Measurements from ENCODE around the gene LRRFIP1. TPM values are rescaled to one million over a fixed set of nuclear protein-coding genes. Genes with fewer than 3 reads are reported as not detected.

The LRRFIP1 gene
- total RNA-seq, 1 experiment from 2014 or later, result 61.5 TPM

DNA sequence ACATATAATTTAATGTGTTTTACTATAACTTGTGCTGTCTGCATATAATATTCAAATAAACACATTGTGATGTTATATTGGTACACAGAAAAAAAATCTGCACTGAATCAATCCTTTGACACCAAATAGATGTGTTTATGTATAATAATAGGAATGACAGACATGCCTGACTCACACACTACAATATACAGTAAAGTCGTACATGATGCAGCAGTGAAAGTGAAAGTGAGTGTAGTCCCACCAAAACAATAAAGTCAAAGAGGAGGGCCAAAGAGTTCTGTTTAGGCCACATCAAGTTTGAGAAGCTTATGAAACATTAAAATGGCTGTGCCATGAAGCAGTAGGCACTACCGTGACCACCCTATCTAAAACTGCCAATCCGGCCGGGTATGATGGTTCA, 163.0 kb downstream of the LRRFIP1 start:
- H3K27me3 ChIP-seq, result no peaks in the 10 kb centered on the region
- H3K9me3 ChIP-seq (replicated peaks), result peaks cover 8% of the 10 kb centered on the region; the same call in 1 of the 2 replicates
- DNase-seq, result no peak
- no peak overlapping the region for H3K27ac ChIP-seq
- H3K36me3 ChIP-seq, result 0 out of 2 replicates have a peak, but pooled peaks cover 2% of the 10 kb centered on the region
- no peaks in the 10 kb centered on the region for H3K4me1 ChIP-seq
- no peak overlapping the region for H3K4me3 ChIP-seq

DNA sequence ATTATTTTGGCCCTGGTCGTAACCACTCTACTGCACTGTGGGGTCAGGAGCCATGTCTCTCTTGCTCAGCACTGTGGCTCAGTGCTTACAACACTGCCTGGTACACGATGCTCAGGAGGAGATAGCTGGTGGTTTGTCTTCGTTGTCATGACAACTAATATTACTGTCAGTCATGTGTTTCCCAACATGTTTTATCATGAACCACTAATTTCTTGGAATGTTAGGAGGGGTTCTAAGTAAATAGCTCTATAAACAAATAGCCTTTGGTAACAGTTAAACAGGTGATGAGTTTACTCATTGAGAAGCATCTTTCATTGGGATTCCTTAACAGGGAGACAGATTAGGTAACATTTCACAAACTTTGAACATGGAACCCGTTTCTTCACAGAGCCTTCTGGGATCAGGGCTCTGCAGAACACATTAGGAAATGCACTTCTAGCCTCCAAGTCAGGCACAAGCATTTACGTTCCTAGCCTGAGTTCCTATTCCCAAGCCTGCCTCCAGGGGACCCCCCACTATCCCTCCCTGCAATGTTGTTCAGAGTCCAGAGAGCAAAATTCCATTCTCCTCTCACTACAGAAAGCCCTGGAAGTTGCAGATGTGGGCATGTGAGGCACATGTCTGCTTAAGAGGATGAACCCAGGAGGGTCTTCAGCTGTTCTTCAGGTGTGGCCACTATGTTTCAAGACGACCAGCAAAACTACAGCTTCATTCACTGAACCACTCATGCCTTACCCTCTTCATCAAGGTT, 164.8 kb downstream of the LRRFIP1 start:
- H3K9me3 ChIP-seq (replicated peaks), result 0 out of 2 replicates have a peak, but pooled peaks cover 5% of the 10 kb centered on the region
- H3K36me3 ChIP-seq, result 0 out of 2 replicates have a peak, but pooled peaks cover 2% of the 10 kb centered on the region
- no peak overlapping the region for H3K4me3 ChIP-seq
- no peaks in the 10 kb centered on the region for H3K27me3 ChIP-seq
- H3K4me1 ChIP-seq, result no peaks in the 10 kb centered on the region
- DNase-seq, result peak in 1 of 2 experiments; percentile 19
- no peak overlapping the region for H3K27ac ChIP-seq

DNA sequence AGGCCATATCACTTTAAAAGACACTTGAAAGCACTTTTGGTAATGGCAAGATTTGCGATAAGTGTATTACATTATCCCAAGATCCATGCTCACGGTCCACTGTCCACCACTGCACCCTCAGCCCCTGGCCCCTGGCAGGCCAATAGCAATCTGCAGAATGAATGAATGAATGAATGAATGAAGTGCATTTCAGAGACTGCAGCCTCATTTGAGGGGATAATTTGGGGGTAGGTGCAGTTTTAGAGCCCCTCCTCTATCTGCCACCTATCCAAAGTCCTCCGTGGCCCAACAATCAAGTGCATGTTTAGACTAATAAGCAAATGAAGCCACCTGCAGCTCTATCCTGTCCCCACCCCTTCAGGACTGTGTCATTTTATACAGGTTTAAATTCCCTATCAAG, 169.9 kb downstream of the LRRFIP1 start:
- H3K36me3 ChIP-seq, result no peaks in the 10 kb centered on the region
- H3K4me1 ChIP-seq, result no peaks in the 10 kb centered on the region
- H3K27ac ChIP-seq, result no peak overlapping the region
- no peak for DNase-seq
- H3K9me3 ChIP-seq (replicated peaks), result no peaks in the 10 kb centered on the region
- no peak overlapping the region for H3K4me3 ChIP-seq
- H3K27me3 ChIP-seq, result no peaks in the 10 kb centered on the region

DNA sequence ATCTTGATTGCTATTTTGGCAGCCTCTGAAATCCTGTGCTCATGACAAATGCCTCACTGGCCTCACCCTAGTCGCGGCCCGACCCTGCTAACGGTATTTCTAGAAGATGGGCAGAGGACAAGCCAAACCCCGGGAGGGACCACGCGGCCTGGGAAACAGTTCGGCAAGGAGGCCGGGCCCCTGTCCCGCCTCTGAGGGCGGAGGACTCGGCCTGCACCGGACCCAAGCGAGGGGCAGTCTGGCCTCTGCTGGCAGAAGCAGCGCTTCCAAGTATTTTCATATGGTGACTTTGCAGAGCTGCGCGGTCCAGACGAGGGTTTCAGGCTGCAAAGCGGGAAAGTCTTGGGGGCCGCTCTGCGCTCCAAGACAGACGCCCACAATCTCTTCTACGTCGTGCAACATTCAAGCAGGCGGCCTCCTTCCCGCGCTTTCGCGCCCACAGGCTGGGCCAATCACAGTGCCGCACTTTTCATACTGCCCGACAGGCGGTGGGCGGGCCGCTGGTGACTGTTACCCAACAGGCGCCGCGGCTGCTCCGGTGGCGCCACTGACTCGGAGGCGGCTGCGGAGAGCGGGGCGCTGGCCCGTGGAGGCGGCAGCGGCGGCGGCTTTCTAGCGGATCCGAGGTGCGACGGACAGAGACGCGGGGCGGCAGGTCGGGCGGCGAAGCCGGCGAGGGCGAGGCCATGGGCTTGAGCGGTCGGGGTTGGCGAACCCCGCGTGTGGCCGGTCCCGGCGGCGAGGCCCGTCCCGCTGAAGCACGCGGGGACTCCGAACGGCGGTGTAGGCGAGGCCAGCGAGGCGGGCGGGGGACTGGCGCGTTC, 171.1 kb downstream of the LRRFIP1 start, which contains the start of gene RBM44:
TSS of gene RBM44 (plus strand) at position 544 of the 824 bp plus-strand sequence. CDS start 14,831 bp downstream, outside the sequence.
- H3K36me3 ChIP-seq, result no peaks in the 10 kb centered on the region
- H3K9me3 ChIP-seq (replicated peaks), result no peaks in the 10 kb centered on the region
- H3K4me1 ChIP-seq, result no peaks in the 10 kb centered on the region
- H3K4me3 ChIP-seq, result no peak within 1 kb of the TSS
- no peak within 1 kb of the TSS for H3K27ac ChIP-seq
- H3K27me3 ChIP-seq, result 0 out of 2 replicates have a peak, but pooled peaks cover 3% of the 10 kb centered on the region
- DNase-seq, result no peak

DNA sequence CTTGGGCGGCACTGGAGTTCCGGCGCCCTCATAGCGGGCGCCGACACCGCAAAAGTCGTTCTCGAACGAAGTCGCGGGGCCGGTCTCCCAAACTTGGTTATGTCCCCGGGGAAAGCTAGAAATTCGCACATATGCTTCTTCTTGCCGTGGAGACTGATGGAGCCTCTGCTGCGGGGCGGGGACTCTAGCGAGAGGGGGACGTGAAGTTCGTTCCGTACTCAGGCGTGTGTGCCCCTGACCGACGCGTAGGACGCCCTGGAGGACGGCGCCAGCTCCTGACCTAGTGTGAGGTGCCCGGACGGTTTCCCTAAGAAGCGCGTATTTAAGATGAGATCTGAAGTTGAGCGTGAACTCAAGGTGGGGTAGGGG, 171.7 kb downstream of the LRRFIP1 start:
- no peaks in the 10 kb centered on the region for H3K9me3 ChIP-seq (replicated peaks)
- no peak for DNase-seq
- H3K27ac ChIP-seq, result no peak overlapping the region
- no peaks in the 10 kb centered on the region for H3K36me3 ChIP-seq
- H3K27me3 ChIP-seq, result 0 out of 2 replicates have a peak, but pooled peaks cover 3% of the 10 kb centered on the region
- H3K4me3 ChIP-seq, result no peak overlapping the region
- no peaks in the 10 kb centered on the region for H3K4me1 ChIP-seq

DNA sequence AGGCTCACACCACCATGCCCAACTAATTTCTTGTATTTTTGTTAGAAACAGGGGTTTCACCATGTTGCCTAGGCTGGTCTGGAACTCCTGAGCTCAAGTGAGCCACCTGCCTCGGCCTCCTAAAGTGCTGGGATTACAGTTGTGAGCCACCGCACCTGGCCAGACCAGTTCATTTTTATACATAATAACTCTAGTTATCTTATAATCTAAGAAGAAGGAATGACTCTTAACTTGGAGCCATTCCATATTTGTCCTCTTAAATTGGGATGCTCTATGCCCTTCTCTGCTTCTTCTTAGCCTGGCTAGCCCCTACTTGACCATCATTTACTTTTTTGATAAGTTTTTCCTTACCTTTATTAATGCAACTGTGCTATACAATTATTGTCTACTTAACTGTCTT, 174.1 kb downstream of the LRRFIP1 start:
- no peaks in the 10 kb centered on the region for H3K4me1 ChIP-seq
- DNase-seq, result no peak
- H3K36me3 ChIP-seq, result no peaks in the 10 kb centered on the region
- H3K27me3 ChIP-seq, result peaks cover 11% of the 10 kb centered on the region; the same call in 1 of the 2 replicates
- H3K9me3 ChIP-seq (replicated peaks), result no peaks in the 10 kb centered on the region
- H3K4me3 ChIP-seq, result no peak overlapping the region
- no peak overlapping the region for H3K27ac ChIP-seq

DNA sequence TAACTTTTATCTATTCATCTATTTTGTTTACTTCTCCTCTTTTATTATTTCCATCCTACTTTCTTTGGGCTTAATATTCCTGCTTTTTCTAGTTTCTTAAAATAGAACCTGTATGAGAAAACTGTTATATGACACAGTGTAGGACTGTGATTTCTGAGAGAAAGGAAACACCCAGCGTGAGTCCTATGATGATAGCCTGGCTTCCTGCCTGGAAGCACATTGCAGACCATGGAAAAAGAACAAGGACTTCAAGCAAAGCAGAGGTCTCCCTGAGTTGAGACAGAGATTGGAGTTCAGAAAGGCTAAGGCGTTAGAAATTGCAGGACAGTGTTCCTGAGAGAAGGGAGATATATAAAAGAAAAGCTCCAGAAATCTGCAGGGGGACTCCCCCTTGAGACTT, 178.9 kb downstream of the LRRFIP1 start:
- no peaks in the 10 kb centered on the region for H3K36me3 ChIP-seq
- no peak for DNase-seq
- H3K27ac ChIP-seq, result no peak overlapping the region
- no peaks in the 10 kb centered on the region for H3K9me3 ChIP-seq (replicated peaks)
- peaks cover 11% of the 10 kb centered on the region; the same call in 1 of the 2 replicates for H3K27me3 ChIP-seq
- H3K4me1 ChIP-seq, result no peaks in the 10 kb centered on the region
- no peak overlapping the region for H3K4me3 ChIP-seq

DNA sequence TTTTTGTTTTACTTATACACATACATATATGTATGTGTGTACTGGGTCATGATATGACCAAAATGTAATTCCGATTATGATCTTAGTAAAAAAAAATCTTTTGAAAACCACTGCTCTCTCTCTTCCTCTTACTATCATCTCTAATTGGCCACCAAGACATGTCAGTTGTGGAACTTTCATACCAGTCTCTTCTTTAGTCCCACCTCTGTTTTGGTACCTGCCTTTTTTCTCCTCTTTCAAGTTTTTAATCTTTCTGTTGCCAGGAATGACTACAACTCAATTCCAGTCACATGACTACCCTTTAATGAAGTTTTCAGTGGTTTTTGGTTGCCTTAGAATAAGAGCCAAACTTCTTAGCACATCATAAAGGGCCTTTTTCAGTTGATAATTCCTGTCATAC, 188.2 kb downstream of the LRRFIP1 start:
- Histone ChIP-seq H3K36me3 (no peaks in the 10 kb centered on the region), H3K27me3 (peaks cover 7% of the 10 kb centered on the region; the same call in 1 of the 2 replicates), H3K27ac (no peak overlapping the region), H3K4me1 (no peaks in the 10 kb centered on the region), H3K4me3 (no peak overlapping the region), H3K9me3 (replicated peaks) (no peaks in the 10 kb centered on the region)
- DNase-seq, result no peak

DNA sequence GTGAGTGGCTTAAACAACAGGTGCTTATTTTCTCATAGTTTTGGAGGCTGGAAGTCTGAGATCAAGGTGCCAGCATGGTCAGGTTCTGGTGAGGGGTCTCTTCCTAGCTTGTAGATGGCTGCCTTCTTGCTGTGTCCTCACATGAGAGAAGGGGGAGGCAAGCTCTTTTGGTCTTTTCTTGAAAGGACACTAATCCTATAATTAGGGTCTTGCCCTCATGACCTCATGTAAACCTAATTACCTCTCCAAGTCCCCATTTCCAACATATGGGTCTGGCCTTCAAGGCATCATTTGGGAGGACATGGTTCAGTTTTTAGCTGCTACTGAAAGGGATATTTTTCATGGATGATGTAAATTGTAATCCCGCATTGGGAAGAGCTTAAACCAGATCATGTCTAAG, 189.1 kb downstream of the LRRFIP1 start:
- no peaks in the 10 kb centered on the region for H3K36me3 ChIP-seq
- H3K27ac ChIP-seq, result no peak overlapping the region
- no peaks in the 10 kb centered on the region for H3K4me1 ChIP-seq
- H3K4me3 ChIP-seq, result no peak overlapping the region
- no peak for DNase-seq
- H3K9me3 ChIP-seq (replicated peaks), result no peaks in the 10 kb centered on the region
- peaks cover 7% of the 10 kb centered on the region; the same call in 1 of the 2 replicates for H3K27me3 ChIP-seq

DNA sequence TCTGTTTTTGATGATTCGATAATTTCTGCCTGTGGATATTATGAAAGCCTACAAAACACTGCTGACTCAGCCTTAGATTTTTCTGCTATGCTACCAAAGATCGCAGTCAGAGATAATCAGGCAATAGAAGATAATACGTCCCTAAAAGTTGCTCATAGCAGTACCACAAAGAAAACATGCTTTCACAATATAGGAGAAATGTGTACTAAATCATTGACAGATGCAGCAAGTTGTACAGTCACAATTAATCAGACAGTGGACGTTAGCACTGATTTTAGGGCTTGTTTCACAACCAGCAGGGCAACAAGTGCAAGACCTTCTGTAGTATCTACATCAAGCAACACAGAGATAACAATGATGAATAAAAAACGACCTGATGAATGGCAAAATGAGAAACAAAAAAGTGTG, 190.7 kb downstream of the LRRFIP1 start:
- DNase-seq, result no peak
- Histone ChIP-seq H3K27me3 (peaks cover 7% of the 10 kb centered on the region; the same call in 1 of the 2 replicates), H3K9me3 (replicated peaks) (no peaks in the 10 kb centered on the region), H3K27ac (no peak overlapping the region), H3K4me1 (no peaks in the 10 kb centered on the region), H3K4me3 (no peak overlapping the region), H3K36me3 (no peaks in the 10 kb centered on the region)

DNA sequence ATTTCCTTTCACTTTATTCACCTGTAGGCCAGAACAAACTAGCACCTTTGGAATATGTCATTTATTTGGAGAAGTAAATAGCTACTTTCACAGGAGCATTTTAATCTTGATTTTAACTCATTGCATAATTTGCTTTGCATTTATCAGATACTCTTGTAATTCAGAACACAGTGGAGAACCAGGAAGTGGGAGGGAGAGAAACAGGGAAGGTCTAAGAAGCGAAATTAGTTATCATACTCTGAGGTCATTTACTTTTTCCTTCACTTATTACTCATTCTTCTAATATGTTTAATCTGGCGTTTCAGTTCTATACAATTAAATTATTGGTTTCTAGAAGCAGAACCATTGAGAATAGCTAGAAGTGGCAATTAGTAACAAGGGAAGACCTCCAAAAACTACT, 191.8 kb downstream of the LRRFIP1 start:
- H3K27me3 ChIP-seq, result peaks cover 9% of the 10 kb centered on the region; the same call in 1 of the 2 replicates

DNA sequence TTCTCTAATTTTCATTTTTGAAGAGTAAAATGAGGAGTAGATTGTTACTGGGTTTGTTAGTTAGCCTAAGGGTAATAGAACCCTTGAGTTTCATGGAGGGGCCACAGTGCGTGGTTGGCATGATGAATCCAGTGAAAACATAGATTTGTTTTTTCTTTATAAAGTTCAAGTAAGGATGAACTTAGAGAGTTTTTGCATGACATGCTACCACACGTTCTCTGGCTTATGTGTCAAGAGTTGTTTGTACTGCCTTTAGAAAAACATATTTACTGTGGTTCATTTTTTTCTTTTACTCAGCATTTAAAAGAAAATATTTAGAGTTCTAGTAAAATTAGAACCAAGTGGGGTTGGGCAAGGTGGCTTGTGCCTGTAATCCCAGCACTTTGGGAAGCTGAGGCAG, 193.0 kb downstream of the LRRFIP1 start:
- no peaks in the 10 kb centered on the region for H3K36me3 ChIP-seq
- H3K27ac ChIP-seq, result no peak overlapping the region
- no peak overlapping the region for H3K4me3 ChIP-seq
- H3K27me3 ChIP-seq, result peaks cover 13% of the 10 kb centered on the region; the same call in 1 of the 2 replicates
- H3K4me1 ChIP-seq, result no peaks in the 10 kb centered on the region
- DNase-seq, result no peak
- no peaks in the 10 kb centered on the region for H3K9me3 ChIP-seq (replicated peaks)

More for the DNA sequence above, 191.8 kb downstream of the LRRFIP1 start:
- H3K4me3 ChIP-seq, result no peak overlapping the region
- H3K9me3 ChIP-seq (replicated peaks), result no peaks in the 10 kb centered on the region
- H3K27ac ChIP-seq, result no peak overlapping the region
- H3K4me1 ChIP-seq, result no peaks in the 10 kb centered on the region
- no peak for DNase-seq
- no peaks in the 10 kb centered on the region for H3K36me3 ChIP-seq

DNA sequence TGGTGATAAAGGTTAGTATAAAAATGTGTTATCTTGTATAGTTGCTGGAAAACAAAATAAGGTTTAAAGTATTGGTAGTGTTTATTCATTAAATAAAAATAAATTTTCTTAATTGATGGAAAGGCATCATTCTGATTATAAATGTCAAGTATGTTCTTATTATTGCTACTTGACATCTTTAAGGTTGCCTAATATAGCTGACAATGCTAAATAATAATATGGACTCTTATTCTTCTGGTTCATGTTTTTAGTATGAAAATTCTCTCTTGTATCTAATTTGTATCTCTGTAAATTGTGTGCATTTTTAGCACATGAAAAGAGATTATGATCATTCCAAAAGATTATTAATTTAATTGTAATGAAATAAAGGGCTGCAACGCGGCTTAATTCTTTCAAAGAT, 196.2 kb downstream of the LRRFIP1 start:
- H3K27me3 ChIP-seq, result peaks cover 9% of the 10 kb centered on the region; the same call in 1 of the 2 replicates
- H3K9me3 ChIP-seq (replicated peaks), result no peaks in the 10 kb centered on the region
- no peak for DNase-seq
- H3K4me1 ChIP-seq, result no peaks in the 10 kb centered on the region
- H3K27ac ChIP-seq, result no peak overlapping the region
- H3K4me3 ChIP-seq, result no peak overlapping the region
- no peaks in the 10 kb centered on the region for H3K36me3 ChIP-seq

DNA sequence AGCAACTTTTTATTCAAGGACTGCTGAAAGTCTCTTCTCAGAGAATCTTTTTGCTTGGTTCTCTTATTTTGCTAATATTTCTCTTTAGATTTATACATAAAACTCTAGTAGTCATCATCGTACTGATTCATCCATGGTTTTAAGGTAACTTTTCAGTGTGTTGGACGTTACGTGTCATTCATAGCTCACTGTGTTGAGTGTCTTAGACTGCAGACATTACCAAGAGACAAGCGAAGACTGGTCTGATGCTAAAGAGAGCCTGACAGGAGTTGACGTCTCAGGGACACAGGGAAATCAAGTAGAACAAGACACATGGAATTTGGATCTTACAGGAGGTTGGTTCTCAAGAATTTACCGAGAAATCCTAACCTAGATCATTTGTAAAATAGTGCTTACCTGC, 196.7 kb downstream of the LRRFIP1 start:
- H3K27ac ChIP-seq, result no peak overlapping the region

DNA sequence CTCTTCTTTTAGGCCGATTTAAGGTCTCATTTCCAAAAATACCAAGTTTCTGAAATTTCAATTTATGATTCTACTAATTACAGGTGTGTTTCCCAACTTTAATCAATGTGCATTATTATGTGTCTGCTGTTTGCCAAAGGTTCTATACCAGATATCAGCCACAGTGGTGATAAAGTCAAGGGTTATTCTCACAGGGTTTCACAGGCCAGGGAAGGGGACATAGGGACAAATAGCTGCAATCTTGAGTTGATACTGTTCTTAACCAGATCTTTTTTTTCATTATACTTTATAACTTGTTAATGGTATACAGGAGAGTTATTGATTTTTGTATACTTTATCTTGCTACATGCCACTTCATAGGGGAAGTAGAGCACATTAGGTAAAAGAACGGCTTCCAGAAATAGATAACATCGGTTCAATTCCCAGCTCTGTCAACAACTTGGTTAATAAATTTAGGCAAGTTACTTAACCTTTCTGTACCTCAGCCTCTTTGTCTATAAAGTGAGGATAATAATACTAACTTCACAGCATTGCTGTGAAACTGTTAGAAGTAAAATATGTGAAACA, 200.1 kb downstream of the LRRFIP1 start:
- no peak for DNase-seq
- no peak overlapping the region for H3K4me3 ChIP-seq
- no peak overlapping the region for H3K27ac ChIP-seq
- peaks cover 9% of the 10 kb centered on the region; the same call in 1 of the 2 replicates for H3K27me3 ChIP-seq
- no peaks in the 10 kb centered on the region for H3K9me3 ChIP-seq (replicated peaks)
- H3K4me1 ChIP-seq, result no peaks in the 10 kb centered on the region
- no peaks in the 10 kb centered on the region for H3K36me3 ChIP-seq

More for the DNA sequence above, 196.7 kb downstream of the LRRFIP1 start:
- no peak overlapping the region for H3K4me3 ChIP-seq
- no peak for DNase-seq
- peaks cover 9% of the 10 kb centered on the region; the same call in 1 of the 2 replicates for H3K27me3 ChIP-seq
- no peaks in the 10 kb centered on the region for H3K4me1 ChIP-seq
- no peaks in the 10 kb centered on the region for H3K36me3 ChIP-seq
- H3K9me3 ChIP-seq (replicated peaks), result no peaks in the 10 kb centered on the region

Data from SJCRH30 (cell line).